ENCODE results near the gene ZNF214.

The ZNF214 gene

DNA sequence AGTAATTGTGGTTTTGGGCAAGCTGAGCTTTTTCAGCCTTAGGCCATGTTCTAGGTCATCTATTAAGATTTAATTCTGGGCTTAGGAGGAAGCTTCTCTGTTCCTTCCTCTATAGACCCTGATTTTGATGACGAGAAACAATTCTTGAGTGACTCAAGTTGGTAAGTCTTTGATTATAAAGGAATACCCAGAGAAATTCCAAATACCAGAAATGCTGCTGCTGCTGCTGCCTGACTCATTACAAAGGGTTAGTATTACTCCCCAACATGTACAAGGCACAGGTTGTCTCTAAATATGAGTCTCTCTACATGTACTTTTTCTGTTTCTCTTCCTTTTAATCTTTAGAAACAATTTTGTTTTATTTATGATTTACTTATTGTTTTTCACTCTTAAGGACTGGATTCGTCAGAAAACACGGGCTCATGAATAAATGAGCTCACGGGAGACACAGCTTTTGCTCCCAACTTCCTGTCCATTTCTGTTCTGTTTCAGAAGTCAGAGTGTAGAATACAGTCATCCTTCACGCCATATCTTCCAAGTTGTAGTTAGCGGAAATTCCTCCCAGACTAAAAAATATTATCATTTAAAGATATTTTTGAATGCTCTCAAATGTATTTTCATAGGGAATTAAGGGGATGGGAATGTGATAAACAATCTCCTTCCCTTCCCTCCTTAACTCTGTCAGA is 36.8 kb upstream of the ZNF214 start:
- no peak overlapping the region for H2BK120ac ChIP-seq (ENCODE audit: low read depth, low read length)
- H3K27ac ChIP-seq (replicated peaks; ENCODE audit: low read length): no peak overlapping the region
- H4K91ac ChIP-seq (ENCODE audit: low read depth, low read length, poor library complexity): no peak overlapping the region
- no peak overlapping the region for H3K18ac ChIP-seq (ENCODE audit: low read length)
- no peak overlapping the region for H3K23ac ChIP-seq (ENCODE audit: low read depth, low read length, poor library complexity)
- H3K4ac ChIP-seq (ENCODE audit: low read length): no peak overlapping the region
- no peak overlapping the region for H3K4me3 ChIP-seq (ENCODE audit: low read length in 2 of 2)
- H2BK15ac ChIP-seq (ENCODE audit: low read length): no peak overlapping the region
- H2BK12ac ChIP-seq (ENCODE audit: low read length): no peak overlapping the region
- H3K9ac ChIP-seq (ENCODE audit: low read depth, low read length, poor library complexity): no peak overlapping the region
- no peak overlapping the region for H2BK5ac ChIP-seq (ENCODE audit: low read length)
- WGBS, 2 donors (ENCODE audit: extremely low coverage in 2 of 2, insufficient read length in 2 of 2, insufficient replicate concordance in 1 of 2): no CpG with 5 or more reads among the region's 6 CpGs
- H3K27me3 ChIP-seq (ENCODE audit: control insufficient read depth in 3 of 3, insufficient read depth in 3 of 3, low read depth in 1 of 3, low read length in 3 of 3): no peaks in the 10 kb centered on the region
- H2AFZ ChIP-seq (ENCODE audit: low read length): peak overlapping the region; percentile 75
- H4K8ac ChIP-seq (ENCODE audit: low read depth, low read length): no peak overlapping the region
- H3K36me3 ChIP-seq (replicated peaks in 1 of 2; ENCODE audit: control insufficient read depth in 2 of 2, insufficient read depth in 2 of 2, low read length in 2 of 2): no peaks in the 10 kb centered on the region
- H3K4me1 ChIP-seq (ENCODE audit: control insufficient read depth in 2 of 2, insufficient read depth in 1 of 2, low read depth in 1 of 2, low read length in 2 of 2): no peaks in the 10 kb centered on the region
- no peaks in the 10 kb centered on the region for H3K9me3 ChIP-seq (replicated peaks in 1 of 2; ENCODE audit: control insufficient read depth in 2 of 2, insufficient read depth in 1 of 2, low read depth in 1 of 2, low read length in 2 of 2)
- DNase-seq (ENCODE audit: low spot score): no peak
- H3K14ac ChIP-seq (ENCODE audit: low read length): no peak overlapping the region
- H3K79me1 ChIP-seq (ENCODE audit: low read depth, low read length): no peaks in the 10 kb centered on the region
- H3K4me2 ChIP-seq (ENCODE audit: insufficient read depth, low read length, poor library complexity, severe bottlenecking): no peak overlapping the region
- no peak overlapping the region for H2AK5ac ChIP-seq (ENCODE audit: low read depth, low read length)

DNA sequence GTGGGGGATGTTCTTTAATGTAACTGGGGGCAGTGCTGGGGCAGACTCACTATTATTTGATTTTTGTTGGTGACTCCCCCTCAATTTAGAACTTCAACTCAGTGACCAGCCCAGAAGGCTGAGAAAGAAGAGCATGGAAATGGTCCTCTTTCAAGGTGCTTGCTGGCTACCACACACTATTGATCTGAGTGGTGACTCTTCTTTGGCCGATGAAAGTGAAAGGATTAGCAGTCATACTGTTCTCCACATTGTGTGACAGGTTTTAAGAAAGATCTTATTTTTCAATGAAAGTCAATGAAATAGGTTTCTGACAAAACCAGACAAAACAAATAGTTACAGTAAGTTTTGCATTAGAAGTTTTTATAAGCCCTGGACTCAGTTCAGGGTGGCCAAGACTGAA is 30.0 kb upstream of the ZNF214 start:
- H4K91ac ChIP-seq (ENCODE audit: low read depth, low read length, poor library complexity): no peak overlapping the region
- no peak overlapping the region for H3K23ac ChIP-seq (ENCODE audit: low read depth, low read length, poor library complexity)
- H3K27me3 ChIP-seq (ENCODE audit: control insufficient read depth in 3 of 3, insufficient read depth in 3 of 3, low read depth in 1 of 3, low read length in 3 of 3): no peaks in the 10 kb centered on the region
- no CpG with 5 or more reads among the region's 1 CpG for WGBS, 2 donors (ENCODE audit: extremely low coverage in 2 of 2, insufficient read length in 2 of 2, insufficient replicate concordance in 1 of 2)
- no peaks in the 10 kb centered on the region for H3K4me1 ChIP-seq (ENCODE audit: control insufficient read depth in 2 of 2, insufficient read depth in 1 of 2, low read depth in 1 of 2, low read length in 2 of 2)
- no peaks in the 10 kb centered on the region for H3K79me1 ChIP-seq (ENCODE audit: low read depth, low read length)
- H3K27ac ChIP-seq (replicated peaks; ENCODE audit: low read length): no peak overlapping the region
- H3K4me2 ChIP-seq (ENCODE audit: insufficient read depth, low read length, poor library complexity, severe bottlenecking): no peak overlapping the region
- H2AFZ ChIP-seq (ENCODE audit: low read length): no peak overlapping the region
- no peak overlapping the region for H3K4me3 ChIP-seq (ENCODE audit: low read length in 2 of 2)
- no peak overlapping the region for H3K4ac ChIP-seq (ENCODE audit: low read length)
- H3K14ac ChIP-seq (ENCODE audit: low read length): no peak overlapping the region
- no peak overlapping the region for H3K9ac ChIP-seq (ENCODE audit: low read depth, low read length, poor library complexity)
- no peak for DNase-seq (ENCODE audit: low spot score)
- no peaks in the 10 kb centered on the region for H3K9me3 ChIP-seq (replicated peaks in 1 of 2; ENCODE audit: control insufficient read depth in 2 of 2, insufficient read depth in 1 of 2, low read depth in 1 of 2, low read length in 2 of 2)
- H4K8ac ChIP-seq (ENCODE audit: low read depth, low read length): no peak overlapping the region
- no peak overlapping the region for H2BK15ac ChIP-seq (ENCODE audit: low read length)
- no peak overlapping the region for H3K18ac ChIP-seq (ENCODE audit: low read length)
- no peak overlapping the region for H2BK5ac ChIP-seq (ENCODE audit: low read length)
- H2BK120ac ChIP-seq (ENCODE audit: low read depth, low read length): no peak overlapping the region
- no peaks in the 10 kb centered on the region for H3K36me3 ChIP-seq (replicated peaks in 1 of 2; ENCODE audit: control insufficient read depth in 2 of 2, insufficient read depth in 2 of 2, low read length in 2 of 2)
- H2BK12ac ChIP-seq (ENCODE audit: low read length): no peak overlapping the region
- no peak overlapping the region for H2AK5ac ChIP-seq (ENCODE audit: low read depth, low read length)

GRCh38 chr11:7046474-7047175 is 26.5 kb upstream of the ZNF214 start:
- no peak overlapping the region for H2AFZ ChIP-seq (ENCODE audit: low read length)
- no CpG with 5 or more reads among the region's 3 CpGs for WGBS, 2 donors (ENCODE audit: extremely low coverage in 2 of 2, insufficient read length in 2 of 2, insufficient replicate concordance in 1 of 2)

GRCh38 chr11:7034019-7034418 is 13.9 kb upstream of the ZNF214 start:
- H3K4me2 ChIP-seq (ENCODE audit: insufficient read depth, low read length, poor library complexity, severe bottlenecking): no peak overlapping the region
- no peak overlapping the region for H4K91ac ChIP-seq (ENCODE audit: low read depth, low read length, poor library complexity)
- no peak overlapping the region for H3K4ac ChIP-seq (ENCODE audit: low read length)
- no peak overlapping the region for H2BK5ac ChIP-seq (ENCODE audit: low read length)
- no peak overlapping the region for H2BK12ac ChIP-seq (ENCODE audit: low read length)
- H2AFZ ChIP-seq (ENCODE audit: low read length): no peak overlapping the region
- no peak overlapping the region for H3K4me3 ChIP-seq (ENCODE audit: low read length in 2 of 2)
- H3K18ac ChIP-seq (ENCODE audit: low read length): no peak overlapping the region
- no peak overlapping the region for H2BK120ac ChIP-seq (ENCODE audit: low read depth, low read length)
- H2AK5ac ChIP-seq (ENCODE audit: low read depth, low read length): no peak overlapping the region
- no peaks in the 10 kb centered on the region for H3K79me1 ChIP-seq (ENCODE audit: low read depth, low read length)
- no peaks in the 10 kb centered on the region for H3K9me3 ChIP-seq (replicated peaks in 1 of 2; ENCODE audit: control insufficient read depth in 2 of 2, insufficient read depth in 1 of 2, low read depth in 1 of 2, low read length in 2 of 2)
- H2BK15ac ChIP-seq (ENCODE audit: low read length): no peak overlapping the region
- WGBS, 2 donors (ENCODE audit: extremely low coverage in 2 of 2, insufficient read length in 2 of 2, insufficient replicate concordance in 1 of 2): no CpG with 5 or more reads among the region's 6 CpGs
- H4K8ac ChIP-seq (ENCODE audit: low read depth, low read length): no peak overlapping the region
- no peaks in the 10 kb centered on the region for H3K4me1 ChIP-seq (ENCODE audit: control insufficient read depth in 2 of 2, insufficient read depth in 1 of 2, low read depth in 1 of 2, low read length in 2 of 2)
- H3K27ac ChIP-seq (replicated peaks; ENCODE audit: low read length): no peak overlapping the region
- H3K23ac ChIP-seq (ENCODE audit: low read depth, low read length, poor library complexity): no peak overlapping the region
- peaks cover 0 to 1% of the 10 kb centered on the region in 2 donors for H3K36me3 ChIP-seq (replicated peaks in 1 of 2; ENCODE audit: control insufficient read depth in 2 of 2, insufficient read depth in 2 of 2, low read length in 2 of 2)
- no peak overlapping the region for H3K9ac ChIP-seq (ENCODE audit: low read depth, low read length, poor library complexity)
- H3K14ac ChIP-seq (ENCODE audit: low read length): no peak overlapping the region
- no peaks in the 10 kb centered on the region for H3K27me3 ChIP-seq (ENCODE audit: control insufficient read depth in 3 of 3, insufficient read depth in 3 of 3, low read depth in 1 of 3, low read length in 3 of 3)
- no peak for DNase-seq (ENCODE audit: low spot score)

More at GRCh38 chr11:7046474-7047175, 26.5 kb upstream of the ZNF214 start:
- H2AK5ac ChIP-seq (ENCODE audit: low read depth, low read length): no peak overlapping the region
- H3K4ac ChIP-seq (ENCODE audit: low read length): no peak overlapping the region
- H3K9ac ChIP-seq (ENCODE audit: low read depth, low read length, poor library complexity): no peak overlapping the region
- no peaks in the 10 kb centered on the region for H3K9me3 ChIP-seq (replicated peaks in 1 of 2; ENCODE audit: control insufficient read depth in 2 of 2, insufficient read depth in 1 of 2, low read depth in 1 of 2, low read length in 2 of 2)
- H3K18ac ChIP-seq (ENCODE audit: low read length): no peak overlapping the region
- H4K8ac ChIP-seq (ENCODE audit: low read depth, low read length): no peak overlapping the region
- no peak overlapping the region for H3K4me3 ChIP-seq (ENCODE audit: low read length in 2 of 2)
- H3K27ac ChIP-seq (replicated peaks; ENCODE audit: low read length): no peak overlapping the region
- H3K79me1 ChIP-seq (ENCODE audit: low read depth, low read length): no peaks in the 10 kb centered on the region
- no peak for DNase-seq (ENCODE audit: low spot score)
- H3K14ac ChIP-seq (ENCODE audit: low read length): no peak overlapping the region
- no peak overlapping the region for H2BK12ac ChIP-seq (ENCODE audit: low read length)
- H3K4me1 ChIP-seq (ENCODE audit: control insufficient read depth in 2 of 2, insufficient read depth in 1 of 2, low read depth in 1 of 2, low read length in 2 of 2): no peaks in the 10 kb centered on the region
- H2BK120ac ChIP-seq (ENCODE audit: low read depth, low read length): no peak overlapping the region
- H3K27me3 ChIP-seq (ENCODE audit: control insufficient read depth in 3 of 3, insufficient read depth in 3 of 3, low read depth in 1 of 3, low read length in 3 of 3): no peaks in the 10 kb centered on the region
- H3K36me3 ChIP-seq (replicated peaks in 1 of 2; ENCODE audit: control insufficient read depth in 2 of 2, insufficient read depth in 2 of 2, low read length in 2 of 2): no peaks in the 10 kb centered on the region
- no peak overlapping the region for H2BK5ac ChIP-seq (ENCODE audit: low read length)
- H4K91ac ChIP-seq (ENCODE audit: low read depth, low read length, poor library complexity): no peak overlapping the region
- no peak overlapping the region for H2BK15ac ChIP-seq (ENCODE audit: low read length)
- H3K23ac ChIP-seq (ENCODE audit: low read depth, low read length, poor library complexity): no peak overlapping the region
- no peak overlapping the region for H3K4me2 ChIP-seq (ENCODE audit: insufficient read depth, low read length, poor library complexity, severe bottlenecking)

All from neuronal stem cell (in vitro differentiated cells).